CD4-positive, alpha-beta T cell treated with Interleukin-4 for 1 hour (primary cell): ENCODE measurements around the gene LMO3.

Experiments used
- DNase-seq, 2 donors: peaks; one replicate each; pipeline ENCODE4 v3.0.0-alpha.2; 2020 to 2022

Gene LMO3

GRCh38 chr12:16599081-16599480 is 6.9 kb downstream of the LMO3 start:
- no peak for DNase-seq

DNA sequence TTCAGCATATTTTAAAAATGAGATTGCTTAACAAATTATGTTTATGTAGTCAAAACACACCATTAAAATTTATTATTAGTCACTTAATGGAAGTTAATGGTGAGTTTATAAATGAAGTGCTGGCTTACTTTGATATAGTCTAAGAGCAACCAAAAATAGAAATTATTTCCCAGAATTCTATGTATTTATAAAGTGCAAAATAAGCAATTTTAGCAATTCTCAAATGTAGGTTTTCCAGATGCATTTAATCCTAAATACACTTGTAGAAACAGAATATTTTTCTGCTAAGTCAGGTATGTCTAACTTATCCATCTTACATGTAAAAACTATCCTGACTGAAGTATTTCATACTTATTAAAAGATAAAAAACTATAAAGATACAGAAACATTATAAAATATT is 11.2 kb downstream of the LMO3 start:
- DNase-seq, result no peak

DNA sequence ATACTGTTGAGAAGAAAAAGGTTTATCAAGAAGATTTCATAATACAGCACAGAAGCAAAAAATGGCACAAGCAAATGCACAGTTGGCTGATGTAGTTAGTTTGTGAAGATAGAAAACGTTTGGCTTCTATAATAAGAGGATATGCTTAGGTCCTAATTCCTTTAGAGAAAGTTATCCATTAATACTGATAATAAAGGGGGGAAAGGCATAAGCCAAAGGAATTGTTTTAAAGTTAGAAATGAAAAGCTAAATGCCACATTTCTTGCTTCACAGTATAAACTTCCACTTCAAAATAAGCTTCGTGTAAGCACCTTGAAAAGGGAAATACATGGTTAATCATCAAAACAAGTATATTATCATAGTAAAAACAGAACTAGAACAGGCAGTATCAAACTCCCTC is 12.4 kb downstream of the LMO3 start:
- no peak for DNase-seq

- no peak for DNase-seq
Observed at GRCh38 chr12:16590645-16591044, 15.3 kb downstream of the LMO3 start.

DNA sequence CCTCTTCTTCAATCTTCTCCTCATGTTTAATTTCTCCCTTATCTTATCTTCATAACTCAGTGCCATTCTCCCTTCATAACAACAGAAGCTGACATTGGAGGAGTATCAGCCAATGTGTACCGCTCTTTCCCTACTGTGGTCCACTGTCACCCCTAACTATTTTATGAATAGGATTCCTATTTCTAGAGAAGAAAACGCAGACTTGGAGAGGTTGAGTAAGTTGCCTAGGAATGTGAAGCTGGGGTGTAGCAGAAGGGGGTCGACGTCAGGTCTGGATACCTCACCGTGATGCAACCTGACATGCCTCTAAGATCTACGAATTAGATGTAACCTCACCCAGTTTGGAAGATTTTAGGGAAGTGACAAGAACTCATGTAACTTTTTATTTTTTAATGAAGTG is 17.1 kb downstream of the LMO3 start:
- DNase-seq, result no peak

GRCh38 chr12:16587514-16587913 is 18.4 kb downstream of the LMO3 start:
- no peak for DNase-seq

DNA sequence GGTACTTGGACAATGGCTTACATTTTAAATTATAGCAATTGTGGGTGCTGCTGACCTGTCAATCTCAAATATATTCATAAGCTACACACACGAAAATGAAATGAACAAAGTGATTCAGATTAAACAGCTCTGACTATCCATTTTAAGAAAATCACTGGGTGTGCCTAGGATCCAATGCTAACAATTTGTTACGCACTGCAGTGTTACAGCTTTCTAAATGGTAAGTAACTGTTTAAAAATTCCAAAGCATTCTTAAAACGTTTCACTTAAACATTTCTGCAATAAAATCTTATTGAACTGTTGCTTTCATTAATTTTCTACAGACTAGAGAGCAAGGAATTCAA is 18.9 kb downstream of the LMO3 start:
- no peak for DNase-seq

DNA sequence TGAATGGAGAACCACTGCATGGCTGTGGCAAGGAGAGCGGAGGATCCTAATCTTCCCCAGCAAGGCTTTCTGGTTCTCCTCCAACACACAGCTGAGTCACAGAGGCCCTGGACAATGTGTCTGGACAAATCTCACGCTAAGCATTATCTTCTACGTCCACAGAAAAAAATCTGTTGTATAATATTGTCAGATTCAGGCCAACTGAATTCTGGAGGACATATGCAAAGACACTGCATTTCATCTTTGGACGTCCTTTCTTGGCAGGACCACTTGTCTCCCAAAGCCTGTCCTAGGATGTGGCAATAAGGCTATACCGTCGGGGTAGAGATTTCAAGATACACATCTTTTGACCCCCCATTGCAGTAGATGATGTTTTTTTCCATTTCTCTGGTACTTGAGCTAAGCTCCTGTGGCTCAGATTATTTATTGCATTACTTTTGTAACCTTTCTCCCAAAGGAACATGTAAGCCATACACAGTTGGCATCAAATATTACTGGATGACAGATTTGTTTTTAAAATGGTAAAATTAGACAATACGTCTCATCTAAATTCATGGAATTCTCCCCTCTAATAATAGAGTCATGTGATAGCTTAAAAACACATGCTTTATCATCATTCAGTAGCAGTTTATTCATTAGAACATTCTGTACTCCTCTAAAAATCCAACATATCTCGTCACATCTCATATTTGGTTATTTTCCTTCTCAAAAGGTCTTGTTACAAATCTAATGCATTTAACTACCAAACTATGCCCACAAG is 19.4 kb downstream of the LMO3 start:
- no peak for DNase-seq

DNA sequence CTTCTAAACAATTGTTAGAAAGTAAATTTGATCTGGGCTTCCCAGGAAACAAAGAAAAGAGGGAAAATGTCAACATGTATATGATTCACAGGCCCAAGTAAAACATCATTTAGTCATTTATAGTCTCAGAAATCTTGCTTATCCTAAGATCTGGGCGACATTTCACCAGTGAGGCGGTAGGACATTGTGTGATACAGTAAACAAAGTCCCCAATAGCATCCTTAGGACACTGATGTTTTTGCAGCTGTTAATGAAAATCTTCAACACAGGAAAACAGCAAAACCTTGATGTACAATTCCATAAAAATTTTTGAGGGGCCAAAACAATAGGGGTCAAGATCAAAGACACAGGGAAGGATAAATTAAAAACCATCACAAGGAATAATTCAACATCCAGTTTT is 20.2 kb downstream of the LMO3 start:
- DNase-seq, result no peak

DNA sequence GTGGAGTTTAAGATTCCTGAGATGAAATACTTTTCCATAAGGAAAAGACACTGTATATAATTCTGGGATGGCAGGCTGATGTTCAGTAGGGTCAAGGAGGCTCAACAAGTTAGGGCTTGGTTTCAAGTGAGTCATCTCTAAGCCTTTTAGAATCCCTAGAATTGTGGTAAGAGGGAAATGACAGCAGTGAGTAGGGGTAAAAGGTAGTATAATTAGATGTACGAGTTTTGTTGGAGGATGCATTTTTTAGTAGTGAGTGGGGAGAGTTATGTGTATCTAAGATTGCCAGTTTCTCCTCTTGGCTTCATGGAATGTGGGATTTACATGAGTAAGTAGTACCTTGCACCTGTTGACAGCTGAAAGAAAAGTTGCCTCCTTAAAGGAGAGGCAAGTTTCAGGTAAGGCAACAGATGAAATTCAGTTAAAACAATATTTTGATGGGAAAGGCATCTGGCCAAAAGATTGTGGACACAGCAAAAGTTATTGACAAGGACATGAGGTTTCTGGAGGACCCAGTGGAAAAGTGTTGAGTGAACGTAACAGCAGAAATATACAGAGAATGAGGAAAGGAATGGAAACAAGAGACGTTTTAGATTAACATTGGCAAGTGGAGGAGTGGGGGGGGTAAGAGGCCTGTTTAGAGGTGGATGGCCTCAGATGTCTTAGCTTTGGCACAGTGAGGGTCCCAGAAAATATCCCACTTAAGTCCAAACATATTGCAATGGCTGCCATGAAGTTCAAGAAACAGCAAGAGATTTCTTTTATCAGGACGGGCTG is 21.8 kb downstream of the LMO3 start:
- DNase-seq, result no peak

GRCh38 chr12:16581416-16581815 is 24.5 kb downstream of the LMO3 start:
- no peak for DNase-seq

- DNase-seq, result no peak
Observed at GRCh38 chr12:16579041-16579440, 26.9 kb downstream of the LMO3 start.

DNA sequence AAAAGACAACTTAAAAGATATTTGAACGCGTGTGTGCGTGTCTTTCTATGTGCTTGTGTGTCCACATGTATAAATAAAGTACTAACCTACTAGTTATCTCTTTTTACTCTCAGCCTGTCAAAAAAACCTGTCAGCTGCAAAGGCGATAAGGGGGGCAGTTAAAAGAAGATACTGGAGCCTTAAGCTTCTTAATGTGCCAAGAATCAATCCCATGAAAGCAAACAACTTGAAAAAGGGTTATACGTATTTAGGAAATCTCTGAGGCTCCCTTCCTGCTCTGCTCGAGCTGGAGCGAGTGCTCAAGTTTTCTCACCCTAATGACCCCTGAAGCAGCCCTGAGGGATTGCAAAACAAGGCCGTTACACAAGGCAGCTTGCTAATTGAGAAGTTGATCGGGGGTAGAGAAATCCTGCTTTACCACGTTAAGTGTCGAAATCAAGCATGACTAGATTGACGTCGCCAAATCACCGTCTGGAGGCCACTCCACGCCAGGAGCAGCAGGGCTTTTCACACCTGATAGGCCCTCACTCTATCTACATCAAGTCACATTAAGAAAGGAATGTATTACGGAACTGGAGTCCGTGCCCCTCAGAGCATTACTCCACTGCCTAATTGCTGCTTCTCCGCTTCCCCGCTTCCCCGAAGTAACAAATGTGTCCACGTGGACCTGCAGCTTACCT is 32.4 kb downstream of the LMO3 start:
- DNase-seq, result peak in 1 of 2 donors; percentile 15

DNA sequence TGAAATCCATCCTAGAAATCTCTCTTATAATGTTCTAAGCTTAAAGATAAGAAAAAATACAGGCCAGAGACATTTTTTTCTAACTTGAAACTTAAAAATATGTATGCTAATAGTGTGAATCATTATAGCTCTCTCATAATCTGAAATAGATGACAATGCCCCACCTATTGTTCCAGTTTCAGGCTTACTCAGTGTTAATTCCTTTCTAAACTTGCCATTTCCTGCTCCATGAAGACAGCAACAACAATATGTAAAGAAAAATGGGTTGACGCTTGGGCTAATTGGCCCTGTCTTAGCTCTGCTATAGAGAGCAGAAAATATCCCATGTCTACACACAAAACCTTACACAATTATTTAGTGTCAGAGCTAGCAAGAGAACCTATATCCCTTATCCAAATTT is 37.1 kb downstream of the LMO3 start:
- no peak for DNase-seq

DNA sequence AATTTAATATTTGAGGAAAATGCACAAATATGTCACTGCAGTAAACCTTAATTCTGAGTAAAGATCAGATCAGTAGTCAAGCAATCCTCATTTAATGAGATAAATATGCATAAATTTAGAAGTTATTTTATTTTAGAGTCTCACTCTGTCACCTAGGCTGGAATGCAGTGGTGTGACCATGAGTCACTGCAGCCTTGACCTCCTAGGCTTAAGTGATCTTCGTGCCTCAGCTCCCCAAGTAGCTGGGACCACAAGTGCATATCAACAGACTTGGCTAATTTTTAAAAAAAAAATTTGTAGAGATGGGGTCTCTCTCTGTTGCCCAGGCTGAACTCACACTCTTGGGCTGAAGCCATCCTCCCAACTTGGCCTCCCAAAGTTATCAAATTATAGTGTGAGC is 41.3 kb downstream of the LMO3 start:
- no peak for DNase-seq

GRCh38 chr12:16563504-16563903 is 42.5 kb downstream of the LMO3 start:
- no peak for DNase-seq

DNA sequence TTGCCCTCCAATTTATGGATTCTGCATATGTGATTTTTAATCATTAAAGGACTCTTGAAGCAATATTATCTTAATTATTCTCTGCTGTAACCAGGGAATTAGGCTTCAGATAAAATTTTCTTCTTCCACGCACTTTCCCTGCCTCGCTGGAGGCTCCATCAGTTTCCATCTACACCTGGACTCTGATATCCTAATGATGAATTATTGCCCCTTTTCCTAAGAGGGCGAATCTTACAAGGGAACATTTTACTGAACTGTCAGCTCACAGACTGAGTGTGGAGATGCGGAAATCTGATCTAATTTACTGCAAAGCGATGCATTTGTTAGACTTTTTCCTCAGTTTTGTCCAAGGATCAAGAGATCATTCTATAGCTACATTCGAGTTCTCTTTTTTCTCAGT is 43.0 kb downstream of the LMO3 start:
- no peak for DNase-seq

DNA sequence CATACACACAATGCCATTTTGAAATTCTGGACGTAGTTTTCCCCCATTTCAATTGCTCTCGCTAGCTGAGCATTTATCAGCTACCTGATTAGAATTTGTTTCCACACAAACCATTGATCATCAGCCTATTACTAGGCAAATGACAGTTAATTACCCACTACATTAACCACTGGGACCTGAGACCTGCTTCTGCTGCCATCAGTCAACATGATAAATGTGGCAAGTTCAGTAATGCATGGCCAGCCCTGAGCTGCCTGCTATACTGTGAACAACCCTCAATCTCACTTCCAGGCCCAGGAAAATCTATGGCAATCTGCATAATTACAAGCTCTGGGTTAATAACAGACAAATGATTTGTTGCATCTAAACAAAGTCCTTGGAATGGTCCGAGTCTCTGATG is 43.5 kb downstream of the LMO3 start:
- no peak for DNase-seq

DNA sequence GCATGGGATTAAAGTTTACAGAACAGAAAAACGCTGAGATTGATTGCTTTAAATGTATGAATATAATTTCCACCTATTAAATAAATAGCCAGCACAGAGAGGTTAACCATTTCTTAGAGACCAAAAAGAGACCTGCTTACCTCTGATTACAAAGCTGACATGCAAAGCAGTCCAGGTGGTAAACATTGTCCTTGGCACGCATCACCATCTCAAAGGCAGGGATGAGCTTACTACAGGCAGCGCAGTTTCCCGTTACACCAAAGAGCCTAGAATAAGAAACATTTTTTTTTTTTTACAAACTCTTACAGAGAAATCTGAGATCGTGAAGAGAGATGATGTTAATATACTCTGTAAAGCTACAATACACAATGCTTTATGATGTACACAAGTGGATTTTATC is 45.7 kb downstream of the LMO3 start:
- no peak for DNase-seq

GRCh38 chr12:16555630-16556029 is 50.3 kb downstream of the LMO3 start:
- DNase-seq, result no peak

- no peak for DNase-seq
Observed at GRCh38 chr12:16553457-16553856, 52.5 kb downstream of the LMO3 start.

DNA sequence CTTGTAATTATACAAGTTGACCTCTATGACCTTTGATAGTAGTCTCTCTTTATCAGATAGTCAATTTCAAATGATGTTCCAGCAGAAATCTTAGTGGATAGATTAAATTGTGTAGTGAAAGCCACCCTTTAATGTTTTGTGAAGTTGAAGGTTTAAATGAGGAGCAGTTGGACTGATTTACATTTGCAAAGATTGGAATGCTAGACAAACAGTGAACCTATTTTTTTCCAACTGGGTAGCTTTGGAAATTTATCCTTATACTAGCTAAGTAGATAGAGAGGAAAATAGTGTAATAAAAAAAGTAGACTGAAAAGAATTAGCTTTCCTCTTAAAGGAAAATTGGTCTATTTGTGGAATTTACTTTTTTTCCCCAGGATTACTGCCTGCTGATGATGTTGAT is 53.7 kb downstream of the LMO3 start:
- DNase-seq, result no peak

GRCh38 chr12:16545836-16546235 is 60.1 kb downstream of the LMO3 start:
- no peak for DNase-seq

DNA sequence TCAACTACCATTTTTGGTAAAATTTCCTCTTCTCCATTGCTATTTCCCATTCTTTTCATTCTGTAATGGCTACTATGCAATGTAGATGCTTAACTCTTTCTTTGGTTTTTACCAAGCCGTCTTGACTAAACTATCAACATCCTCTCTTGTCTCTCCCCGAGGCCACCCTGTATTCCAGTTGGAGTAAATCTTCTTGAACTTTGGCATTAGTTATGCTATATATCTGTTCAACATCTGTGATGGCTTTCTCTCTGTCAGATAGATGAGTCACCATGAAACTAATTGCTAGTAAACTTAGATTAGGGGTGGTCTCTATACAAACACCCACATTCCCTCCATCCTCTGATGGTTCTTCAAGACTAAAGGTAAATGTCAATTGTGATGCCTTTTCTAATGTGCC is 63.4 kb downstream of the LMO3 start:
- DNase-seq, result no peak
